ENCODE results near the gene PSIP1. TPM values are rescaled to one million over a fixed set of nuclear protein-coding genes. Genes with fewer than 3 reads are reported as not detected.
"Not testable (repeated sequence)": the region's sequence is repeated elsewhere in the genome, so short reads cannot be mapped to it uniquely, and the experiment has no call there.

The PSIP1 gene
- total RNA-seq, 1 experiment from 2014 or later: 128 TPM

DNA sequence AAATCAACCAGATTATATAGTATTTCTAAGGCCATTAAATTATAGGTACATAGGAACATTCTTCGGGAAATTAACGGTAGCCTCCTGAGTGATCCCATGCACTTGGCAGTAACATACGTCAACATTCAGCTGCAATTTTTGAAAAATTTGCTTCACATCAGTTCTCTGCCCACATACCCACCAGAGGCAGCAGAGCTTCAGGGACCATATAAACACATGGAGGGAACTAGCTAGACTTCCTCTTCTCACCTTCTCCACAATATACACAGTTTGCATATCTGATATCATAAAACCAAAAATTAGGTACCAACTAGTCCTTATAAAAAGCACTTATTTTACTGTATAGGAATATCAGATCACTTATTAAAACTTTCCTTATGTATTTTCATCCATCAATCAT lies 4.8 kb downstream of the PSIP1 start:
- no peak for DNase-seq (ENCODE audit: low spot score)

GRCh38 chr9:15501803-15502202 lies 9.0 kb downstream of the PSIP1 start:
- no peak for DNase-seq (ENCODE audit: low spot score)

GRCh38 chr9:15501179-15501578 lies 9.6 kb downstream of the PSIP1 start:
- DNase-seq (ENCODE audit: low spot score): no peak

DNA sequence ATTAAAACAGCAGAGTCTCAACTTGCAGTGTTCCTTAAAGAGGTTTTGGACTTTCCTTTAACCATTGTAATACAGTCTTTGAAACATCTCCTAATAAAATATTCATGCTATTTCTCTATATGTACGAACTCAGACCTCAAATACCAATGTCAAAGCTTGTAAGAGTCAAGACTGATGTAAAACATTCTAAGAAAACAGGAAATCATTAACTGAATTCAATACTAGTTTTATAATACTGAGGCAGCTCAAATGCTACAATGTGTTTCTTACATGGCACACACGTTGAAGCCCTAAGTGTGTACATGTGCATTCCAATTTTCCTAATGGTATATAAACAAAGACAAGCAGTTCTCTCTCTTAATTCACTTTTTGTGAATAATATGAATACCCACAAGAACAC lies 11.6 kb downstream of the PSIP1 start:
- DNase-seq (ENCODE audit: low spot score): no peak

DNA sequence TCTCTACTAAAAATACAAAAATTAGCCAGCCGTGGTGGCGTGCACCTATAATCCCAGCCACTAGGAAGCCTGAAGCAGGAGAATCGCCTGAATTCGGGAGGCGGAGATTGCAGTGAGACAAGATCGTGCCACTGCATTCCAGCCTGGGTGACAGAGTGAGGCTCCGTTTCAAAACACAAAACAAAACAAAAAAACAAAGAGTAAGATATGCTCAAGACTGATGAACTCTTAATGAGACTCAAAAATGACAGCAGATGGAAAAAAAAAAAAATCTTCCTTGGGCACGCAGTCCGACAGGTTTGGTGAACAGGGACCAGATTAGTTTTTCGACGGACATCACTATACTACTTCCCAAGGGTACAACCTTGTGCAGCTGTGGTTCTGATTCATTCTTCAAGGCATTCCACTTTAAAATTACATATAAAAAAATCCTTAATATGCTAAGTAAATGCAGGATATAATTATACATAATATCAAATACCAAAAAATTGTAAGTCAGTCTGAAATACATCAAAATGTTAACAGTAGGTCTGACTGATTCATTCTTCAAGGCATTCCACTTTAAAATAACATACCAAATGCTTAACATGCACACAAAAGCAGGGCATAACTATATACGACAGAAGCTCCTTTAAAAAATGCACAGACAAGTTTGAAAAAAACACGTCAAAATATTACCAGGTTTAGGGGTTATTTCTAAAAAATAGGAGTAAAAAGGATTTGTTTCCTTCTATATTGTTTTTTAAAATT lies 12.3 kb downstream of the PSIP1 start:
- DNase-seq (ENCODE audit: low spot score): no peak

- no peak for DNase-seq (ENCODE audit: low spot score)
These were observed 18.2 kb downstream of the PSIP1 start for GRCh38 chr9:15492485-15493150.

DNA sequence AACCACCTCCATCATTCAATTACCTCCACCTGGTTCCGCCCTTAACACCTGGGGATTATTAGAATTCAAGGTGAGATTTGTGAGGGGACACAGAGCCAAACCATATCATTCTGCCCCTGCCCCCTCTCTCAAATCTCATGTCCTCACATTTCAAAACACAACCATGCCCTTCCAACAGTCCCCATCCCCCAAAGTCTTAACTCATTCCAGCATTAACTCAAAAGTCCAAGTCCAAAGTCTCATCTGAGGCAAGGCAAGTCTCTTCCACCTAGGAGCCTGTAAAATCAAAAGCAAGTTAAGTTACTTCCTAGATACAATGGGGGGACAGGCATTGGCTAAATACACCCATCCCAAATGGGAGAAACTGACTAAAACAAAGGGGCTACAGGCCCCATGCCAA lies 18.8 kb downstream of the PSIP1 start:
- no peak for DNase-seq (ENCODE audit: low spot score)

DNA sequence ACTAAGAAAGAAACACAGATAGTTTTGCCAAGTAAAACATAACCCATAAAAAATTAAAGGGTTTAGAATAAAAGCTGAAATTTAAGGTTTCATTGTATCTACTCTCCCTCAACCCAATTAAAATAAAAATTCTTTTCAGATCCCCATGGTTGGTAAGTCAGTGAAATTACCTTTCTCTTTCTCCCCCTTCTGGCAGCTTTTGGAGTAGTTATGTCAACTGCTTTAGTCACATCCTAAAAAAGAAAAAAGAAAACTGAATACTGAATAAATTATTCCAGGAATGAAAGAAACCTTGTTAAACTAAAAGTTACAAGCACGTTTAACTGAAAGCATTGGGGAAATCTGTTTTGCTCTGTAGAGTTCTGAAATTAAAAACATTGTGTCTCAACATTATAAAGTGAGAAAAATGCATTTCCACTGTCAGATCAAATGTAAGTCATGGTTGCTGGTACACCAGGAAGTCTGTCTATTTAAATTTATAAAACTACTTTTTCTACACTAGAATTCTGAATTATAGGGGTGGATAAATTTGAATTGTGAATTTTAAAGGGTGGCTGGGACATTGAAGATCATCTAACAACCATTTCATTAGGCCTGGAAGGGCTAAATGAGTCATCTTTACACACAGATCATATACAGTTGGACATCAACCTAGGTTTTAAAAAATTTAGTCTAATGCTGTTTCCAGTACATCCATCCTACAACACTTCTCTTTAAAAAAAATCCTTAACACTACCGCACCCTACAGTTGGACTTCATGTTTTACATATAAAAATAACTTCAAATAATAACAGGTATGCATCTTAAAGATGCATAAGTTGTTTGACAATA lies 24.7 kb downstream of the PSIP1 start:
- DNase-seq (ENCODE audit: low spot score): peak; percentile 8

- no peak for DNase-seq (ENCODE audit: low spot score)
These were observed 26.0 kb downstream of the PSIP1 start for GRCh38 chr9:15484802-15485201.

DNA sequence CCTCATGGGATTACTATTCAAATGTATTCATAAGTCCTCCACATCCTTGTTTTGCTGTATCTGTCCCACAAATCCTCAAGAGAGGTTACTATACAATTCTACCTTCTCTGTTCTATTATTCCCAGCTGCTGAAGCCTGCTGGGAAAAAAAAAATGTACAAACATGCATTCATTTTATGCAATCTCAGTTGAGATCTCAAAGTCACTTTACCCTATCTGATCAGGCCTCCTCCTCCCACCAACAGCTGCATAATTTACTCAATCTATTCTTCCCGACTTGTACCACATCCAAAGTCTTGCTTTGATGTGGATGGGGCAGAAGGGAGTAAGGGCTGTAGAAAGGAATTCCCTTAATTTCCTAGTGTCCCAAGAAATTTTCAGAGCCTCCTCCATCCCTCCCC lies 28.6 kb downstream of the PSIP1 start:
- DNase-seq (ENCODE audit: low spot score): no peak

- no peak for DNase-seq (ENCODE audit: low spot score)
These were observed 30.7 kb downstream of the PSIP1 start for GRCh38 chr9:15480028-15480427.

- DNase-seq (ENCODE audit: low spot score): no peak
These were observed 34.7 kb downstream of the PSIP1 start for GRCh38 chr9:15475923-15476536.

DNA sequence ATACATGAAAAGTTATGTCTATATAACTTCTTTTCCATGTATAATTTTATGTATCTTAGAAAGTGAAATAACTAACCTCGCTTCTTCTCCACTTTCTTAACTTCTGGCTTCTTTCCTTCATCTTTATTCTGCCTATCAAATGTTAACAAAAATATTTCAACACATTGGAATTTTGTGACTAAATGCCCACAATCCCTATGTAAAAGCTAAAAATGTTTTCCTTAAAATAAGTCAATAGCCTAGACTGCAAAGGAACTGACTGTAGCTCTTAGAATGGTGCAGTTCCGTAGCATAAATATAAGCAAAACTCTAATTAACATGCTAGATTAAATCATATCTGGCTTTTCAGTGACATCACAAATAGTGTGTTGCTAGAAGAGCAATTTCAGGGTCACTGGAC lies 40.9 kb downstream of the PSIP1 start:
- DNase-seq (ENCODE audit: low spot score): no peak

DNA sequence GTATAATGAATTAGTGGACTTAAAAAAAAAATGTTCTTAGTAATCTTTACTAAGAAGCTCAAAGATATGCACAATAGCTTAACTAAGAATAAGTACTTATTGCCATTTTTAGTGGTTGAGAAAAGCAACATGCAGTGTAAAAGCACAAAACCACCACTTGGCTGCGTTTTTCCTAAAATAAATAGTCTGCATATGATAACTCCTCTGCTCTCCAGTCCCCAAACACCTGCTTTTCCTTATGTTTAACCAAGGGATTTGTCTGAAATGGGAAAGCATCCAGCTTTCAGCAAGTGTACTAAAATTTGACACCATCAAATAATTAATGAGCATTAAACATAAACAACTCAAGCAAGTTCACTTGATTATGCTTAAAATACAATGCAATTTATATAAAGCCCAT lies 41.4 kb downstream of the PSIP1 start:
- no peak for DNase-seq (ENCODE audit: low spot score)

DNA sequence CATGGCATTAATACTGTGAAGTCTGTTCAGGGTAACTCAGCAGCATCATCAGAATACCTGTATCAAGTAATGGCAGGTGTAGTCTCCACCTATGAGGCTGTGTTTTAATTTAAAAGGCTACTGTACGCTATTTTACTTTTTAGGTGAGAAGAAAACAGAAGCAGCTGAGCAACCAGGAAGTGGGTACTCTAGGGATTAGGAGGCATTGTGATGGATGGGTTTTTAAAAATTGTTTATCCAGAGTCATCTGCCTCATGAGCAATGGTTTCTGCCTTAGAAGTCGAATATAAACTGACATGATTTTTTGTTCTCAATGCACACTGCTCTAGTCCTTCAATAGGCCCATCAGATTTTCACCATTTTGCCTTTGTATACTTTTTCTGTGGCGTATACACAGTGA lies 42.6 kb downstream of the PSIP1 start:
- DNase-seq (ENCODE audit: low spot score): peak; percentile 9

DNA sequence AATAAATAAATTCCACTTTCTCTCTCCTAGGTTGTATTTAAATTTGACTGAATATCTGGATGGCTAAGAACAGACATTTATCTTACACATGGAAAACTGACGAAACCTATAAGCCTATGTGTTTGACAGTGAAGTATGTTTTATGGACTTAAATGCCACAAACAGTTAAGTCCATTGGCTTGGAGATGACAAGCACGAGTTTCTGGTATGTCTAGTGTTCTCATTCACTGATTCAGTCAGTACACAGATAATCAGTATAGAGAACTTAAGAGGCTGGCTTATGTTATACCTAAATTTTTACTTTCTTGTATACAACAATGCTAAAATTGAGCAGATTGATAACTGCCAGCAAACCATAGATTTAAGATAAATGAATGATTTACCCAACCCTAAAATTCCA lies 49.2 kb downstream of the PSIP1 start:
- no peak for DNase-seq (ENCODE audit: low spot score)

GRCh38 chr9:15461056-15461455 lies 49.7 kb downstream of the PSIP1 start:
- no peak for DNase-seq (ENCODE audit: low spot score)

DNA sequence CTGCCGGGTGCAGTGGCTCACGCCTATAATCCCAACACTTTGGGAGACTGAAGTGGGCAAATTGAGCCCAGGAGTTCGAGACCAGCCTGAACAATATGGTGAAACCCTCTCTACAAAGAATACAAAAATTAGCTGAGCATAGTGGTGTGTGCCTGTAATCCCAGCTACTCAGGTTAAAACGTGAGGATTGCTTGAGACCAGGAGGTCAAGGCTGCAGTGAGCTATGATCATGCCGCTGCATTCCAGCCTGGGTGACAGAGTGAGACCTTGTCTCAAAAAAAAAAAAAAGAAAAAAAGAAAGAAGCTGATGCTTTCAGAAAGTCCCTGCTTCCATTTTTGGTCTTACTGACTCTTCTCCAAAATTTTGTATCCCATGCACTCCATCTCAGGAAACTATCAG lies 56.8 kb downstream of the PSIP1 start:
- DNase-seq (ENCODE audit: low spot score): no peak

DNA sequence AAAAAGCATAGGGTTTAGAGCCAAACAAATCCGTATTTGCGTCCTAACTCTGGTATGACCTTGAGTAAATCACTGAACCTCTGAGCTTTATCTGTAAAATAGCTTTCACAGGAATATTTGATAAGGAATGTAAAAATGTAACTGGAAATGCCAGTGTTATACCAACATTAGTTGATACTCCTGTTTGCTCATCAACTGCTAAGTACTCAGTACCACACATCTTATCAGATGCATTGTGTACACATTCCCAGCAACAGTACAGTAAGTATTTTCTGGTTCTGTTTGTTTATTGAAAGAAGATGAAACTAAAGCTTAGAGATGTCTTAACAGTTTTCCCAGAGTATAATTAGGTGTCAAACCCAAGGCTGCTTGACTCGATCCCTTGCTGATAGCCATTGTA lies 66.6 kb downstream of the PSIP1 start:
- no peak for DNase-seq (ENCODE audit: low spot score)

DNA sequence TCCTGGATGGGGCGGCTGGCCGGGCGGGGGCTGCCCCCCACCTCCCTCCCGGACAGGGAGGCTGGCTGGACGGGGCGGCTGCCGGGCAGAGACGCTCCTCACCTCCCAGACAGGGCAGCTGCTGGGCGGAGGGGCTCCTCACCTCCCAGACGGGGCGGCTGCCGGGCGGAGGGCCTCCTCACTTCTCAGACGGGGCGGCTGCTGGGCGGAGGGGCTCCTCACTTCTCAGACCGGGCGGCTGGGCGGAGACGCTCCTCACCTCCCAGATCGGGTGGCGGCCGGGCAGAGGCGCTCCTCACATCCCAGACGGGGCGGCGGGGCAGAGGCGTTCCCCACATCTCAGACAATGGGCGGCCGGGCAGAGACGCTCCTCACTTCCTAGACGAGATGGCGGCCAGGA lies 68.5 kb downstream of the PSIP1 start:
- not testable (repeated sequence) for DNase-seq (ENCODE audit: low spot score)

- not testable (repeated sequence) for DNase-seq (ENCODE audit: low spot score)
These were observed 68.9 kb downstream of the PSIP1 start for GRCh38 chr9:15441841-15442240.

GRCh38 chr9:15438891-15439290 lies 71.9 kb downstream of the PSIP1 start:
- DNase-seq (ENCODE audit: low spot score): no peak
